ENCODE data around the gene RPTOR. TPM values are rescaled to one million over a fixed set of nuclear protein-coding genes. Genes with fewer than 3 reads are reported as not detected.

The RPTOR gene
- total RNA-seq, 1 experiment from 2014 or later: 25.1 TPM

GRCh38 chr17:80945736-80946135 lies 401.1 kb downstream of the RPTOR start:
- Mint-ChIP-seq H3K27ac (peak overlapping the region in 1 of 3 experiments; percentile 31; a peak in 1 of 7 replicates), H3K9me3 (no peaks in the 10 kb centered on the region), H3K27me3 (ENCODE audit: low read depth) (no peaks in the 10 kb centered on the region), H3K36me3 (ENCODE audit: insufficient read depth in 1 of 3, low read depth in 3 of 3) (peaks cover 14 to 19% (median 17%) of the 10 kb centered on the region in 3 experiments), H3K4me3 (no peak overlapping the region), H3K4me1 (0 out of 4 replicates have a peak, but pooled peaks cover 0 to 2% of the 10 kb centered on the region in 2 experiments)
- no peak overlapping the region for H2AFZ ChIP-seq (ENCODE audit: low read length)
- H2BK5ac ChIP-seq (ENCODE audit: insufficient read length, low read length): no peak overlapping the region
- no peak overlapping the region for H3K14ac ChIP-seq (ENCODE audit: insufficient read depth, low read length)
- peaks cover 4% of the 10 kb centered on the region for H4K20me1 ChIP-seq (ENCODE audit: control insufficient read depth, insufficient read depth, insufficient read length)
- H3K23ac ChIP-seq (ENCODE audit: insufficient read length, low read depth, low read length): no peak overlapping the region
- no peak overlapping the region for H3K4me2 ChIP-seq (ENCODE audit: insufficient read depth, insufficient read length, low read length)
- H3K27me3 ChIP-seq (ENCODE audit: insufficient read depth, low read length): no peaks in the 10 kb centered on the region
- H3K18ac ChIP-seq (ENCODE audit: insufficient read length, low read depth, low read length): no peak overlapping the region
- no peak overlapping the region for H4K5ac ChIP-seq (ENCODE audit: insufficient read length, low read depth, low read length)
- DNase-seq: no peak
- no peak for TF ChIP-seq CTCF (conservative IDR thresholded peaks at IDR 0.05)
- no peak overlapping the region for H4K91ac ChIP-seq (ENCODE audit: insufficient read length, low read depth, low read length)
- no CpG with 5 or more reads among the region's 17 CpGs for WGBS (ENCODE audit: extremely low coverage, insufficient read length, low lambda C conversion rate)
- no peaks in the 10 kb centered on the region for H3K79me1 ChIP-seq (ENCODE audit: insufficient read depth, low read depth, low read length, poor library complexity, severe bottlenecking)
- H3K4me1 ChIP-seq (ENCODE audit: insufficient read depth, low read length): no peaks in the 10 kb centered on the region
- no peak overlapping the region for H3K27ac ChIP-seq (ENCODE audit: insufficient read length, low read depth, low read length)
- no peak overlapping the region for H3K9ac ChIP-seq (ENCODE audit: extremely low read depth, insufficient read length, low read length)
- H3T11ph ChIP-seq (ENCODE audit: low read length): no peak overlapping the region
- no peaks in the 10 kb centered on the region for H3K79me2 ChIP-seq (ENCODE audit: insufficient read depth, low read length)
- H2BK12ac ChIP-seq (ENCODE audit: insufficient read length, low read depth, low read length): no peak overlapping the region
- no peak overlapping the region for H2BK120ac ChIP-seq (ENCODE audit: low read depth, low read length, poor library complexity, severe bottlenecking)
- H4K8ac ChIP-seq (replicated peaks; ENCODE audit: insufficient read length, low read depth, low read length): no peak overlapping the region
- no peak overlapping the region for H3K4ac ChIP-seq (ENCODE audit: low read depth, low read length)
- no peaks in the 10 kb centered on the region for H3K23me2 ChIP-seq (ENCODE audit: insufficient read length, low read depth, low read length, poor library complexity, severe bottlenecking)
- no peak overlapping the region for H2AK5ac ChIP-seq (ENCODE audit: insufficient read length, low read length)
- no peak overlapping the region for H2BK15ac ChIP-seq (ENCODE audit: low read depth, low read length)
- no peaks in the 10 kb centered on the region for H3K9me3 ChIP-seq (ENCODE audit: control insufficient read depth, low read depth, low read length)
- no peak overlapping the region for H2BK20ac ChIP-seq (ENCODE audit: low read depth, low read length, poor library complexity, severe bottlenecking)
- H3K56ac ChIP-seq (ENCODE audit: insufficient read length, low read depth, low read length): no peak overlapping the region

Data from H9 (cell line).